SU-DHL-6 (cell line): ENCODE data around the gene KDSR.

ENCODE experiments used
- H2AFZ ChIP-seq: fragments of 200-600 bp; sonication (generic); 2 replicates; pipeline ENCODE4 v1.6.1; 2014; ENCODE audit warnings: low read depth, mild to moderate bottlenecking, moderate library complexity, mixed read lengths, antibody characterized with exemption, low read length; ENCODE audit not compliant: severe bottlenecking
- H3F3A ChIP-seq: fragments of 200-600 bp; shearing (Covaris generic); 2 replicates; pipeline ENCODE4 v1.6.0; 2016; ENCODE audit warnings: antibody characterized with exemption, mild to moderate bottlenecking; ENCODE audit not compliant: insufficient read depth
- H3K27ac ChIP-seq: fragments of 200-600 bp; sonication (generic); 2 replicates; pipeline ENCODE4 v1.5.1; 2016; ENCODE audit warnings: low read depth, mild to moderate bottlenecking, low read length, moderate library complexity, mixed read lengths
- H3K27me3 ChIP-seq: fragments of 200-600 bp; sonication (generic), shearing (Covaris generic); 2 replicates; pipeline ENCODE4 v1.6.0; 2014; ENCODE audit warnings: mild to moderate bottlenecking, low read length
- H3K36me3 ChIP-seq: fragments of 200-600 bp; sonication (generic); 2 replicates; pipeline ENCODE4 v1.6.1; 2014; ENCODE audit warnings: mild to moderate bottlenecking, low read length, mixed read lengths
- H3K4me2 ChIP-seq: fragments of 300-600, 200-600 bp; shearing (Covaris generic), sonication (generic); 2 replicates; pipeline ENCODE4 v1.6.0; 2014; ENCODE audit warnings: low read length, low read depth, mild to moderate bottlenecking; ENCODE audit not compliant: poor library complexity, severe bottlenecking
- H3K4me3 ChIP-seq: fragments of 200-600 bp; sonication (generic); 2 replicates; pipeline ENCODE4 v1.5.1; 2014; ENCODE audit warnings: antibody characterized with exemption, low read length, mild to moderate bottlenecking, mixed read lengths; ENCODE audit not compliant: insufficient read depth, poor library complexity, severe bottlenecking
- H3K79me2 ChIP-seq: fragments of 200-600 bp; sonication (generic); 2 replicates; pipeline ENCODE4 v1.6.1; 2014; ENCODE audit warnings: mild to moderate bottlenecking, low read length, moderate library complexity; ENCODE audit not compliant: insufficient read depth
- H3K9ac ChIP-seq: fragments of 200-600 bp; sonication (generic); 2 replicates; pipeline ENCODE4 v1.7.0; 2014; ENCODE audit warnings: mild to moderate bottlenecking, low read length
- H3K9me2 ChIP-seq: fragments of 200-600 bp; sonication (generic); replicated peaks from 2 replicates; pipeline ENCODE4 v1.6.1; 2014; ENCODE audit warnings: low read length; ENCODE audit not compliant: insufficient read depth
- H3K9me3 ChIP-seq: fragments of 200-600 bp; sonication (generic); 2 replicates; pipeline ENCODE4 v1.6.1; 2014; ENCODE audit warnings: low read length, mixed read lengths; ENCODE audit not compliant: insufficient read depth
- H4K20me1 ChIP-seq: fragments of 200-600 bp; sonication (generic); 2 replicates; pipeline ENCODE4 v1.6.1; 2014; ENCODE audit warnings: low read depth, mild to moderate bottlenecking, antibody characterized with exemption, low read length, moderate library complexity, mixed read lengths
- CTCF ChIP-seq: fragments of 200-600 bp; sonication (generic); IDR thresholded peaks from one replicate; pipeline ENCODE4 v1.5.1; 2017; ENCODE audit warnings: antibody characterized with exemption, mild to moderate bottlenecking, low read length, moderate library complexity; ENCODE audit not compliant: insufficient read depth, poor library complexity, severe bottlenecking
- EZH2phosphoT487 ChIP-seq: fragments of 200-600 bp; sonication (generic), shearing (Covaris generic); conservative IDR thresholded peaks from 2 replicates; pipeline ENCODE4 v1.6.1; 2018; ENCODE audit warnings: mild to moderate bottlenecking, antibody characterized with exemption, low read length, moderate library complexity, mixed read lengths

The KDSR gene

GRCh38 chr18:63290821-63291200, 76.2 kb downstream of the KDSR start:
- TF ChIP-seq CTCF (no peak), EZH2phosphoT487 (no peak)
- Histone ChIP-seq H3K36me3 (peaks cover 33% of the 10 kb centered on the region), H3K27ac (no peak overlapping the region), H3F3A (peaks cover 19% of the 10 kb centered on the region; the same call in 1 of the 2 replicates), H3K9me3 (no peaks in the 10 kb centered on the region), H4K20me1 (peaks cover 31% of the 10 kb centered on the region; the same call in 1 of the 2 replicates), H3K27me3 (no peaks in the 10 kb centered on the region), H3K79me2 (peaks cover 99% of the 10 kb centered on the region), H3K9ac (no peak overlapping the region), H3K4me2 (no peak overlapping the region), H3K4me3 (no peak overlapping the region), H2AFZ (no peak overlapping the region), H3K9me2 (no peaks in the 10 kb centered on the region)

- Histone ChIP-seq H3K9me3 (no peaks in the 10 kb centered on the region), H3K27me3 (no peaks in the 10 kb centered on the region), H3K9ac (no peak overlapping the region), H3K4me2 (no peak overlapping the region), H3K27ac (no peak overlapping the region), H2AFZ (no peak overlapping the region), H3K9me2 (no peaks in the 10 kb centered on the region), H3K36me3 (peaks cover 31% of the 10 kb centered on the region), H3F3A (peaks cover 19% of the 10 kb centered on the region; the same call in 1 of the 2 replicates), H4K20me1 (peaks cover 31% of the 10 kb centered on the region; the same call in 1 of the 2 replicates), H3K79me2 (peaks cover 99% of the 10 kb centered on the region), H3K4me3 (no peak overlapping the region)
- TF ChIP-seq CTCF: no peak
- TF ChIP-seq EZH2phosphoT487: no peak
Observed at GRCh38 chr18:63290166-63290820, 76.7 kb downstream of the KDSR start.

GRCh38 chr18:63288311-63288710, 78.7 kb downstream of the KDSR start:
- Histone ChIP-seq H3K4me2 (peak overlapping the region; percentile 6), H4K20me1 (peaks cover 36% of the 10 kb centered on the region; the same call in 1 of the 2 replicates), H3K4me3 (no peak overlapping the region), H3K27me3 (no peaks in the 10 kb centered on the region), H3F3A (peaks cover 19% of the 10 kb centered on the region; the same call in 1 of the 2 replicates), H3K9ac (no peak overlapping the region), H3K79me2 (peaks cover 100% of the 10 kb centered on the region), H2AFZ (no peak overlapping the region), H3K27ac (peak overlapping the region; percentile 10; the same call in 1 of the 2 replicates), H3K9me3 (no peaks in the 10 kb centered on the region), H3K9me2 (no peaks in the 10 kb centered on the region), H3K36me3 (peaks cover 25% of the 10 kb centered on the region)
- no peak for TF ChIP-seq CTCF
- TF ChIP-seq EZH2phosphoT487: no peak
